ENCODE measurements around the gene LHX3. TPM values are rescaled to one million over a fixed set of nuclear protein-coding genes. Genes with fewer than 3 reads are reported as not detected.

Gene LHX3
- total and polyA plus RNA-seq, 2 donors, result not detected

DNA sequence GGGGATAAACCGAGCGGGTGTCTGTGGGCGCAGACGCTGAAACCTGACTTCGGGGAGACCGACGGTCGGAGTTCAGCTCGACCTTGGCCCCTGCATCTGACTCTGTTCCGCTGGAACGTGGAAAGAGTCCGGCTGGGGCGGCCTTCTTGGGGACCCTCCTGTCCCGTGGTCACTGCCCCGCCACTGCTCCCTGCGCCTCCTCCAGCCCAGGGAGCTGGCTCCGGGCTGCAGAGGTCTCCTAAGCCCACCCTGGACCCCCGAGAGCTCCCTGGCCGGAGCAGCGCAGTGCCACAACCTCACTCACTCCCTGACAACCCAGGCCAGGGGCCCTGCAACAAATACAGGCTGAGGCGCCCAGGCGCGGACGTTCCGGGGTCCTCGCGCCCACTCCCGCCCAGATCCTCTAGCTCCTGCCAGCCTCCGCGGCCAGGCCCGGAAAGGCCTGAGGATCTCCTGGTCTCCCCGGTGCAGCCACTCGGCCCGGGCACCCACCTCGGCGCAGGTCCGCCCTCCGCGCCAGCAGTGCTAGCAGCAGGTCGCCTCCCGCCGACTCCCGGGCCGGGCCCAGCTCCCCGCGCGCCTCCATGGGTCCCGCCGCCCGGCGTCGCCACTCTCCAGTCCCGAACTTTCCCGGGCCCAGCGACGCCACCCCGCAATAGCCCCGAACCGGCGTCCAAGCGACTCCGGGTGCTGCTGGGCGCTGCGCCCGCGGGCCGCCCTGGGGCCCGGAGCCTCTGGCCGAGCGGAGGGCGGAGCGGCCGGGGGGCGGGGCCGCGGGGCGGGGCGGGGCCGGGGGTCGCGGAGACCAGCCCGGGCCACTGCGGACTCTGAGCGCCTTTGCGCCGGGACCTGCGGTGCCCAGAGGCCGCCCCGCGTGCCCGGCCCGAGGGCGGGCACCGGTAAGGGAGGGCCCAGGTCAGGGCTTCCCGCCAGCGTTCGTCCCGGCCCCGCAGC is 2.2 kb downstream of the LHX3 start:
- no peaks in the 10 kb centered on the region for H3K36me3 ChIP-seq (ENCODE audit: insufficient read depth)
- H3K4me1 ChIP-seq (ENCODE audit: insufficient read depth), result no peaks in the 10 kb centered on the region
- WGBS, result 11% methylated on average over 99 of the region's 99 CpGs
- DNase-seq (ENCODE audit: extremely low spot score), result no peak
- H3K4me3 ChIP-seq (ENCODE audit: low read depth, low read length), result no peak overlapping the region
- H3K27ac ChIP-seq (ENCODE audit: low read depth), result no peak overlapping the region

DNA sequence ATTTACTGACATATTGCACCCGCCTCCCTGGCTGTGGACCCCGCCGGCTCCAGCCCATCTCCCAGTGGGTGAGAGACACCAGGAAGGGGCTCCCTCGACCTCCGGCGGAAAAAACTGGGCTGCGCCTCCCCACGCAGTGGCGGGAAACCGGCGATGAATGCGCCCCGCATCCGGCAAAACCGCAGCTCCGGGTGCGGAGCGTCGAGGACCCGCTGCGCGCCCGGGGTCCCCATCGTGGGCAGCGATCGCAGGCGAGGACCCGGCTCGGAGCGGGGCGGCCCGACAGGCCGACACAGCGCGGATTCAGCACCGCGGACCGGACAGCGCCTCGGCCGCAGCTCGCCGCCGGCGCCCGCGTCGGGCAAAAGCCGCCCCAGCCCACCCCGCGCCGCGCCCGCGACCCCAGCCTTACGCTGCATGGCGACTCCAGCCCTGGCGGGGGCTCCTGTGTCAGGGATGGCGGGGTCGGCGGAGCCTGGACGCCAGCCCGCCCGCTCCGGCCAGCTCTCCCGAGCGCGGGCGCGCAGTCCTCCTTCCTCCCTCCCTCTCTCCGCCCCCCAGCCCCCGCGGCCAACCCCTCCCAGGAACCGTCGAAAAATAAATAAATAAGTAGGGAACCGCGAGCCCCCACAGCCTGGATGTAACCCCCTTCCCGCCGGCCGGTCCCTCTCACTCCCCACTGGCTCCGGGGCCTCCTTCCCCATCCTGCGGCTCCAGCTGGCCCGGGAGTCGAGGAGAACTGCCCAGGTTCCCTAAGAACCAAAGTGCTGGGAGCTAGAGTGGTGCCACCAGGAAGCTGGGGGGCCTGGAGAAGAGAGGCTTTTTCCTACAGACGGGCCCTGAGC is 3.1 kb downstream of the LHX3 start:
- WGBS, result 7% methylated on average over 85 of the region's 85 CpGs
- Histone ChIP-seq H3K27ac (ENCODE audit: low read depth) (no peak overlapping the region), H3K4me1 (ENCODE audit: insufficient read depth) (no peaks in the 10 kb centered on the region), H3K4me3 (ENCODE audit: low read depth, low read length) (no peak overlapping the region), H3K36me3 (ENCODE audit: insufficient read depth) (no peaks in the 10 kb centered on the region)
- no peak for DNase-seq (ENCODE audit: extremely low spot score)

DNA sequence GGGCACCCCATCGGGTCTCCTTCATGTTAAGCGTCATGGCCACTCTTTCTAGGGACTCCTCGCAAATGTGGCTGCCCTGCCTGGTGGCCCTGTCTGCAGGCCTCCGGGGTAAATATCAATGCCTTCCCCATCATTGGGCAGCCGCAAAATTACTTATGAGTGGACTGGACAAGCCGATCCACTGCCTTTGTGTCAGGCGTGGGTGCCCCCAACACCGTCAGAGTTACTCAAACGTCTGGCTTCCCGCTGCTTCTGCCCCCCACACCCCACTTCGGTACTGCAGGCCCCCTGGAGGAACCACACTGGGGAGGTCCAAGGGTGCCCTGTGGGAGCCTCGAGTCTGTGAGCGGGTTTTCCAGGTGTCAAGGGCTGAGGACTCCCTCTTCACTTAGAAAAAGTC is 3.8 kb downstream of the LHX3 start:
- 52% methylated on average over 13 of the region's 13 CpGs for WGBS
- no peak for DNase-seq (ENCODE audit: extremely low spot score)

DNA sequence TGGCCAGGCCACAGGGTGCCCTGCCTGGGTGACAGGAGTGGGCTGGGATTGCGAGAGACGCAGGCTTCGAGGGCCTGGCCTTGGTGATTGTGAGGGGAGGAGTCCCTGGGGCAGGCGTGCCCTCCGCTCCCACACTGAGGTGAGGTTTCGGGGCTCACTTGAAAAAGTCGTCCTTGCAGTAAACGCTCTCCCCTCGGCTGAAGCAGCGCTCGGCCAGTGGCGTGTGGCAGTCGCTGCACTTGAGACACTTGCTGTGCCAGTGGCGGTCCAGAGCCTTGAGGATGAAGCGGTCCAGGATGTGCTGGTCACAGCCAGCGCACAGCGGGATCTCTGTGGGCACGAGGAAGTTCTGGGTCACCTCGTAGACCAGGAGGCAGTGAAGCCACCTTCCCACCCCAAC is 4.5 kb downstream of the LHX3 start:
- Histone ChIP-seq H3K4me1 (ENCODE audit: insufficient read depth) (no peaks in the 10 kb centered on the region), H3K36me3 (ENCODE audit: insufficient read depth) (no peaks in the 10 kb centered on the region), H3K4me3 (ENCODE audit: low read depth, low read length) (no peak overlapping the region), H3K27ac (ENCODE audit: low read depth) (no peak overlapping the region)
- DNase-seq (ENCODE audit: extremely low spot score), result no peak
- WGBS, result 53% methylated on average over 19 of the region's 19 CpGs

More for the DNA sequence above, 3.8 kb downstream of the LHX3 start:
- no peaks in the 10 kb centered on the region for H3K36me3 ChIP-seq (ENCODE audit: insufficient read depth)
- H3K4me1 ChIP-seq (ENCODE audit: insufficient read depth), result no peaks in the 10 kb centered on the region
- H3K4me3 ChIP-seq (ENCODE audit: low read depth, low read length), result no peak overlapping the region
- H3K27ac ChIP-seq (ENCODE audit: low read depth), result no peak overlapping the region

DNA sequence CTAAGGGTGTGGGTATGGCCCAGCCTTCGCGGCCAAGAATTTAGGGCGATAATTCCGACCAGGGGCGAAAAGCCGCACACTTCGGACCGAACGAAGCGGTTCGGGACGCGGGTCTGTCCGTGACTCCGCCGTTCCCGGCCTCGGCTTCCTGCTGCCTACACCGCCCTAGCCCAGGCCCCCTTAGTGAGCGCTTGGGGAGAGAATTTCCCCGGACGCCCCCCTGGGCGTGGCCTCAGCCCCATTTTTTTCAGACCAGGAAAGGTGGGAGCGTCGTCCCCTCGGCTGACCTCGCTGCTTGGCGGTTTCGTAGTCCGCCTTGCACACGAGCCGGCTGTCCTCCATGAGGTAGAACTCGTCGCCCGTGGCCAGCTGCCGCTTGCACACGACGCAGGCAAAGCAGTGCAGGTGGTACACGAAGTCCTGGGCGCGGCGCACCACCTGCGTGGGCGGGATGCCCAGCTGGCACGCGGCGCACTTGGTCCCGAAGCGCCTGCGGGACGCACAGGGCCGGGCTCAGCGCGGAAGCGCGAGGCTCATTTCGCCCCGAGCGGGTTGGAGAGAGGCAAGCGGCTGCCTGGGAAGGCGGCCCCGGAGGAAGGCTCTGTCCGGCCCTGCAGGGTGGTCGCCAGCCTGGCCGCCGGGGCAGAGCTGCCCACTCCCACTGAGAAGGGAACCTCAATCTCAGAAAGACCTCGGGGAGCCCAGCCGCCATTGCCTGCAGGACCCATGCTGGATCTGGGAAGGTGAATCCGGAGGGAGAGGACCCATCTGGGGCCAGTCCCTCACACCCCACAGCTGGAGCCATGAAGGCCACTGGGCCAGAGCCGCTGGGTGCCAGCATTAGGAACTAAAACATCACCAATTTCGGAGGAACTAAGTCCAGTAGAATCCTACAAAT is 5.3 kb downstream of the LHX3 start:
- no peak overlapping the region for H3K27ac ChIP-seq (ENCODE audit: low read depth)
- 11% methylated on average over 71 of the region's 71 CpGs for WGBS
- no peak for DNase-seq (ENCODE audit: extremely low spot score)
- no peaks in the 10 kb centered on the region for H3K4me1 ChIP-seq (ENCODE audit: insufficient read depth)
- H3K36me3 ChIP-seq (ENCODE audit: insufficient read depth), result no peaks in the 10 kb centered on the region
- H3K4me3 ChIP-seq (ENCODE audit: low read depth, low read length), result no peak overlapping the region

DNA sequence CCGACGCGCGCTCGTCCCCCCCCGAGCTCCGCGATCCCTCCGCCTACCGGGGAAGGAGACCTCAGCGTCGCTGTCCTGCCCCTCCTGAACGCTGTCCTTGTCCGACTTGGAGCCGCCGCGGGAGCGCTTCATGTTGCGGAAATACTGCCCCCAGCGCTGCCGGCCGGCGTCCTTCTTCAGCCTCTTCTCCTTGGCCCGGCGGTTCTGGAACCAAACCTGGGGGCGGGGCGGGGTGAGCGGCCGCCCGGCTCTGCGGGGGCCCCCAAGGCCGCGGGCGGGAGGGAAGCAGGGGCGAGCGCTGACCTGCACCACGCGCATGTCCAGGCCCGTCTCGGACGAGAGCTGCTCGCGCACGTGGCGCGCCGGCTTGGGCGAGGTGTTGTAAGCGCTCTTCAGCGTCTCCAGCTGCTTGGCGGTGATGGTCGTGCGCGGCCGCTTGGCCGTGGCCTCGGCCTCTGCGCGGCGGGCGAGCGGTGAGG is 6.3 kb downstream of the LHX3 start:
- DNase-seq (ENCODE audit: extremely low spot score), result no peak
- Histone ChIP-seq H3K4me3 (ENCODE audit: low read depth, low read length) (no peak overlapping the region), H3K27ac (ENCODE audit: low read depth) (no peak overlapping the region), H3K36me3 (ENCODE audit: insufficient read depth) (no peaks in the 10 kb centered on the region), H3K4me1 (ENCODE audit: insufficient read depth) (no peaks in the 10 kb centered on the region)
- under 1% methylated on average over 62 of the region's 62 CpGs for WGBS

DNA sequence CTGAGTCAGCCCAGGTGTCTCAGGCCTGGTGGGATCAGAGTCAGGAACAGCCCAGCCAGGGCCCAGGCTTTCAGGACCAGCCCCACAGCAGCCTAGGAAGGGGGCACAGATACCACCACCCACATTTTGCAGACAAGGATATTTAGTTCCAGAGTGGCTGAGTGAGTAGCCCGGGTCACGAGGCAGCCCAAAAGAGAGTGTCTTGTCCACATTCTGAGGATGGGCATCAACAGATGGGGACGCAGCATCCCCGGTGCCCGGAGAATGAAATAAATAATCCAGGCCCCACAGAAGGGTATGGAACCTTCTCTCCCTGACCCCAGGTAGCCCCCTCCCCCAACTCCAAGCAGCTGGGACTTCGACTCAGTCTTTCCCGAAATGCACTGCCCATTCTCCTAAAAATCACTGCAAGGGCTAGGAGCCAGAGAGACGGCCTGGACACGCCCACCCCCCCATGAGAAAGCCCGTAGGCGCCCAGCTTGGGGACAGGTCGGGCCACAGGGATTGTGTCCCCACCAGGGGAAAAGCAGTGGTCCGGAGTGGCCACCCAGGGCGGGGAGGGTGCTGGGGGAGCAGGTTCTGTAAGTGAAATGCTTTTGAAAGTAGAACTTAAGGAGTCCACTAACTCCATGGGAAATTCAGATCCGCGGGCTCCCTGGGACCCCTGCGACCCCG is 6.9 kb downstream of the LHX3 start:
- Histone ChIP-seq H3K4me3 (ENCODE audit: low read depth, low read length) (no peak overlapping the region), H3K4me1 (ENCODE audit: insufficient read depth) (no peaks in the 10 kb centered on the region), H3K36me3 (ENCODE audit: insufficient read depth) (no peaks in the 10 kb centered on the region), H3K27ac (ENCODE audit: low read depth) (no peak overlapping the region)
- 11% methylated on average over 18 of the region's 18 CpGs for WGBS
- DNase-seq (ENCODE audit: extremely low spot score), result no peak

DNA sequence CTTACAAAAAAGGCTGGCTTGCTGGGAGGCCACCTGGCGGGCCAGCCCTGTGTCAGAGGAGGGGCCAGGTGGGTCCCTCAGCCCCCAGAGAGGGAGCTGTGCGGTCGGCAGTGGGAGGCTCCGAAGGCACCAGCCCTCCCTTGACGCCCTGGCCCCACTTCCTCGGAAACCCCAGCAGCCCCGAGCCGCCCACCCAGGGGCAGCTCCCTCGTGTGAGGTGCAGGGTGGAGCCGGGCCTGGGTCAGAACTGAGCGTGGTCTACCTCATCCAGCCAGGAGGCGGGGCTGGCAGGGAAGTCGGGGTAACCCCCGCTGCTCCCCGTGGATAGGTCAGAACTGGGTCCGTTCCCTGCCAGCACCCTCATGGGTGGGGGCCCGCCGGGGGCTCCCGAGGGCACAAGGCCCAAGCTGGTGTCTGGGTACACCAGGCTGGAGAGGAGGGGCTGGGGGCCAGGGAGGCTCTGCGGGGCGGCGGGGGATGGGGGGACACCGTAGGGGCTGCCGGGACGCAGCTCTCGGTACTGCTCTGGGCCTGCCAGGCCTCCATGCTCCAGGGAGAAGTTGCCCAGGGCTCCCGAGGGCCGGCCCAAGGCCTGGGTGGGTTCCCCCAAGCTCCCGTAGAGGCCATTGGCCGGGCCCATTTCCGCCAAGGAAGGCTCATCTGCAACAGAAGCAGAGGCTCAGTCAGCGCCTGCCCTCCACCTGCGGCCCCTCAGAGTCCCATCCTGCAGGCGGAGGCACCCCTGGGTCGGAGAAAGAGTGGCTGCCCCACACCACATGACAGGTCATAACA is 7.6 kb downstream of the LHX3 start:
- H3K4me3 ChIP-seq (ENCODE audit: low read depth, low read length), result no peak overlapping the region
- WGBS, result 5% methylated on average over 35 of the region's 35 CpGs

DNA sequence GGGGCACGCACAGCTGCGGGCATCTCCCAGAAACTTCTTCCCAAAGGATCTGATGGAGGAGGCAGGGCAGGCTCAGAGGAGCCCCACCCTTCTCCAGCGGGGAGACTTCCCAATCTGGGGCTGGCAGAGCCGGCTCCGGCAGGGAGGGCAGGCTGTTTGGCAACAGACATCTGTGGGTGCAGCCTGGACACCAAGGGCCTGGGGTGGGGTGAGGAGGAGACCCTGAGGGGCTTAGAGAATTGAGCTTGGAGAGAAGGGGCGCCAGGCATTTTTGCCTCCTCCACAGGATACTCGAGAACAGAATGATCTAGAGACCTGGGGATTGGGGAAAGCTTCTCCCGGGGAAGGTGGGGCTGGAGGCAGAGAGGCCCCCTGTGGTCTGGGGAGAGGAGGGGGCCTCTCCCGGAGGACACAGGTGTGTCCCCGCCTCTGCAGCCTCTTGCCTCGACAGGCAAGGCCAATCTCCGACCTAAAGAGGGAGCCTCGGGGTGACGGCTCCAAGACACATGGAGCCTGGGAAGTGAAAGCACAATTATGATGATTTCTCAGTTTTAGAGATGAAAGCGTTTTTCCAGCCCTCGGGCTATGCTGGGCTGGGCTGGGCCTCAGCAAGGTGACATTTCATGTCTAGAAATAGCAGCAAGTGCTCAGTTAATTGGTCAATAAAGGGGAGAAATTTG is 8.4 kb downstream of the LHX3 start:
- Histone ChIP-seq H3K36me3 (ENCODE audit: insufficient read depth) (no peaks in the 10 kb centered on the region), H3K4me3 (ENCODE audit: low read depth, low read length) (no peak overlapping the region), H3K27ac (ENCODE audit: low read depth) (no peak overlapping the region), H3K4me1 (ENCODE audit: insufficient read depth) (no peaks in the 10 kb centered on the region)
- DNase-seq (ENCODE audit: extremely low spot score), result no peak
- WGBS, result 2% methylated on average over 16 of the region's 16 CpGs

More for the DNA sequence above, 7.6 kb downstream of the LHX3 start:
- H3K36me3 ChIP-seq (ENCODE audit: insufficient read depth), result no peaks in the 10 kb centered on the region
- no peak overlapping the region for H3K27ac ChIP-seq (ENCODE audit: low read depth)
- no peak for DNase-seq (ENCODE audit: extremely low spot score)
- no peaks in the 10 kb centered on the region for H3K4me1 ChIP-seq (ENCODE audit: insufficient read depth)

DNA sequence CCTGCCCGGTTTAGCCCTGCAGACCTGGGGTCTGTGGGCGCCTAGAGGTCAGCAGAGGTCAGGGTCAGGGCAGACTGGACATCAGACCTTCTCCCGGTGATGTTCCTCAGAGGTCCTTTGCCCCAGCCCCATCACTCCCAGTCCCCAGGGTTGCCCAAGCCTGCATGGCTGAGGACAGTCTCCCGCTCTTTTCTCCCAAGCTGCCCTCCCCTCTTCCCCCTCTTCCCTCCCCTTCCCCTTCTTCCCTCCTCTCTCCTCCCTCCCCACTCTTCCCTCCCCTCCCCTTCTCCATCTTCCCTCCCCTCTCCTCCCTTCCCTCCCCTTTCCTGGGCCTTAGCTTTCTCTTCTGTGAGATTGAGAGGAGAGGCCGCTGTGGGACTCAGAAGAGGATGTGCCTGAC is 10.4 kb downstream of the LHX3 start:
- Histone ChIP-seq H3K36me3 (ENCODE audit: insufficient read depth) (no peaks in the 10 kb centered on the region), H3K4me3 (ENCODE audit: low read depth, low read length) (no peak overlapping the region), H3K4me1 (ENCODE audit: insufficient read depth) (no peaks in the 10 kb centered on the region), H3K27ac (ENCODE audit: low read depth) (no peak overlapping the region)
- WGBS, result 9% methylated on average over 5 of the region's 5 CpGs
- DNase-seq (ENCODE audit: extremely low spot score), result no peak

DNA sequence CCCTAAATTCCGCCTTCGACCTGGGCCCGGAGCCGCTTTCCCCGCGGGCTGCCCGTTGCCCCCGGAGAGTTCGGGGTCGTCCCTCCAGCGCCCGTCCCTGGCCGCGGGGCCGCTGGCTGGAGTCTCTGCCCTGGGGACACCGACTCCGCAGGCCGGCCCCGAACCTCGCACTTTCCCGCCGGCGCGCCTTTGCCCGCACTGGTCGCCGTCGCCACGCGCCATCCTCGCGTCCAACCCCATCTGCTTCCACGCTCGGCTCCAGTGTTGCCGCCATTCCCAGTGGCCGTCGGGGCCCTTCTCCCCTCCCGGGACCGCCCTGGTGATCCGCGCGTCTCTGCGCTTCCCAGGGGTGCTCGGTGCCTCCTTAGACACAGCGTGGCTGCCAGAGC is 11.0 kb downstream of the LHX3 start:
- H3K4me1 ChIP-seq (ENCODE audit: insufficient read depth), result no peaks in the 10 kb centered on the region
- H3K27ac ChIP-seq (ENCODE audit: low read depth), result no peak overlapping the region
- H3K36me3 ChIP-seq (ENCODE audit: insufficient read depth), result no peaks in the 10 kb centered on the region
- DNase-seq (ENCODE audit: extremely low spot score), result no peak
- no peak overlapping the region for H3K4me3 ChIP-seq (ENCODE audit: low read depth, low read length)
- 1% methylated on average over 45 of the region's 45 CpGs for WGBS

Measured in urinary bladder (tissue), 4 donors.